HG02852 (cell line): ENCODE results near the gene ZNF200.
"Not testable (repeated sequence)": the region's sequence is repeated elsewhere in the genome, so short reads cannot be mapped to it uniquely, and the experiment has no call there.

Experiments
- ATAC-seq: cut with Tn5 transposase; IDR thresholded peaks from one replicate; pipeline ENCODE4 v1.9.1; 2021; ENCODE audit warnings: mild to moderate bottlenecking, moderate library complexity; ENCODE audit not compliant: unreplicated experiment

The ZNF200 gene, protein sequence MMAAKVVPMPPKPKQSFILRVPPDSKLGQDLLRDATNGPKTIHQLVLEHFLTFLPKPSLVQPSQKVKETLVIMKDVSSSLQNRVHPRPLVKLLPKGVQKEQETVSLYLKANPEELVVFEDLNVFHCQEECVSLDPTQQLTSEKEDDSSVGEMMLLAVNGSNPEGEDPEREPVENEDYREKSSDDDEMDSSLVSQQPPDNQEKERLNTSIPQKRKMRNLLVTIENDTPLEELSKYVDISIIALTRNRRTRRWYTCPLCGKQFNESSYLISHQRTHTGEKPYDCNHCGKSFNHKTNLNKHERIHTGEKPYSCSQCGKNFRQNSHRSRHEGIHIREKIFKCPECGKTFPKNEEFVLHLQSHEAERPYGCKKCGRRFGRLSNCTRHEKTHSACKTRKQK

DNA sequence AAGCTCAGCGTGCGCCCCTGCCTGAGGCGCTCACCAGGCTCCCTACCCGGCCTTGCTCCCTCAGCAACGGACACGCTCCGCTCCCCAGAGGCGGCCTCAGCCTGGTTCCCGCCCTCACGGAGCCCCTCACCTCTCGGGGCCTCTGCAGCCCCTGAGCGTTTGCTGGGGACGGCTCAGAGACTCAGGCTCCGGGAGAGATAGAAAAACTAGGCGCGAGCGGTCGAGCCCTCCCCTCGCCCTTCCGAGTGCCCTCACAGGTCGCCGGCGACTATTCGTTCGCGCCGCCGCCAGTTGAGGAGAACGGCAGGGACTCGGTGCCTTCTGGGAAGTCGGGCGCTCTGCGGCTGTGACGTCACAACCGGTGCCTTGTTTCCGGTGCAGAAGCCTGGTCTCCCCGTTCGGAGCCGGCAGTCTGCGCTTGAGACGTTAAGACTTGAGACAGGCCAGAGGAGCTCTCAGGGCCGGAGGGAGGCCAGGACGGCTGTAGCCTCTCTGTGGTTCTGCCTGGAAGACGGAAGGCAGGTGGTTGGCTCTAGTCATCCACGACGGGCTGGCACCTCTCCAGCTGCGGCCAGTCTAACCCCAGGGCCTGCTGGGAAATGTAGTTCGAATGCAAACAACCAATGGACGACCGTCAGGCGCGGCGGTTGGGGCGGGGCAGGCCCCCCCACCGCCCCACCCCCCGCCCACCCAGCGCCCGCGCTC lies at the start of gene ZNF200:
ZNF200 (minus strand) TSS at position 302 of the 705 bp plus-strand sequence. CDS start 1,403 bp downstream, outside the sequence.
- ATAC-seq: peak; percentile 93

GRCh38 chr16:3283543-3284447 lies 48.8 kb upstream of the ZNF200 start:
- no peak for ATAC-seq

- peak; percentile 80 for ATAC-seq
These were observed 48.0 kb upstream of the ZNF200 start, which contains the start of gene ZNF263 for GRCh38 chr16:3282730-3283542. ZNF263 (plus strand) TSS chr16:3283491; CDS start chr16:3283819, 328 bp downstream.

- ATAC-seq: peak; percentile 23
These were observed 47.3 kb upstream of the ZNF200 start for GRCh38 chr16:3282103-3282729.

GRCh38 chr16:3281222-3281820 lies 46.4 kb upstream of the ZNF200 start:
- no peak for ATAC-seq

- no peak for ATAC-seq
These were observed 41.7 kb upstream of the ZNF200 start for GRCh38 chr16:3276679-3277078.

GRCh38 chr16:3274947-3275346 lies 40.0 kb upstream of the ZNF200 start:
- ATAC-seq: no peak

- ATAC-seq: no peak
These were observed 39.5 kb upstream of the ZNF200 start for GRCh38 chr16:3274490-3274889.

DNA sequence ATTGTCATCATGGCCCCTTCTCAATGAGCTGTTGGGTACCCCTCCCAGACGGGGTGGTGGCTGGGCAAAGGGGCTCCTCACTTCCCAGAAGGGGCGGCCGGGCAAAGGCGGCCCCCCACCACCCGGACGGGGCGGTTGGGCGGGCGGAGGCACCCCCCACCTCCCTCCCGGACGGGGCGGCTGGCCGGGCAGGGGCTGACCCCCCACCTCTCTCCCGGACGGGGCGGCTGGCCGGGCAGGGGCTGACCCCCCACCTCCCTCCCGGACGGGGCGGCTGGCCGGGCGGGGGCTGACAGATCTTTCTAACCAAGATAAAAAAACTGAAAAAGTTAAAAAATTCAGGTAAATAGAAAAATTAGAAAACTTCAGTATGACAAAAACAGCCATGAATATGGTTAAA lies 36.3 kb upstream of the ZNF200 start:
- ATAC-seq: not testable (repeated sequence)

- ATAC-seq: not testable (repeated sequence)
These were observed 35.8 kb upstream of the ZNF200 start for GRCh38 chr16:3270718-3271117.

GRCh38 chr16:3268294-3268693 lies 33.3 kb upstream of the ZNF200 start:
- ATAC-seq: no peak

DNA sequence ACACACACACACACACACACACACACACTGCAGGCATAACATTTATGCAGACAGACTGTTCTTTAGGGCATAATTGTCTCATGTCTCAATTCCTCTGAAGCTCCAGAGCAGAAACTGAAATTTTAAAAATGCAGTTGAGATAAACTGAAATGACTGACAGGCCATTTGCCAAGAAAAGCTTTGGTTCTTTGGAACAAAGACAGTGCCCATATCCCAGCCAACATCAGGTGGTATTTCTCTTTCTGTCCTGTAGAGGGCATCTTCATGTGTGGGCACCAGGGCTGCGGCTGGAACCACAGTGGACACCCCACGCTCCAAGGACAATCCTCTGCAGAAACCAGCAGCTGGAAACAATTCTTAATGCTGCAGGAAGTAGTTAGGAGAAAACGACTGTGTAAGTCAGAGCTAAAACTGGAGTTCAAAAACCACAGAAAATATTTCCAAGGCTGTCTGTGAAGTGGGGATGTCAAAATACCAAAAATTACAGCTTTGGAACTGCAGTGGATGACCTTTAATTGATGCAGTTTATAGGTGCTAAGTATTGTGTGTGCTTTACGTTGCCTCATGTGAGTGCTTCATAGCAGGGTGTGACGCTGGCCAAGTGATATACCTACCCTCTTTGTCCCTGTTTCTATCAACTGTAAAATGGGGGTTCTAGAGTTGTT lies 32.0 kb upstream of the ZNF200 start:
- no peak for ATAC-seq

DNA sequence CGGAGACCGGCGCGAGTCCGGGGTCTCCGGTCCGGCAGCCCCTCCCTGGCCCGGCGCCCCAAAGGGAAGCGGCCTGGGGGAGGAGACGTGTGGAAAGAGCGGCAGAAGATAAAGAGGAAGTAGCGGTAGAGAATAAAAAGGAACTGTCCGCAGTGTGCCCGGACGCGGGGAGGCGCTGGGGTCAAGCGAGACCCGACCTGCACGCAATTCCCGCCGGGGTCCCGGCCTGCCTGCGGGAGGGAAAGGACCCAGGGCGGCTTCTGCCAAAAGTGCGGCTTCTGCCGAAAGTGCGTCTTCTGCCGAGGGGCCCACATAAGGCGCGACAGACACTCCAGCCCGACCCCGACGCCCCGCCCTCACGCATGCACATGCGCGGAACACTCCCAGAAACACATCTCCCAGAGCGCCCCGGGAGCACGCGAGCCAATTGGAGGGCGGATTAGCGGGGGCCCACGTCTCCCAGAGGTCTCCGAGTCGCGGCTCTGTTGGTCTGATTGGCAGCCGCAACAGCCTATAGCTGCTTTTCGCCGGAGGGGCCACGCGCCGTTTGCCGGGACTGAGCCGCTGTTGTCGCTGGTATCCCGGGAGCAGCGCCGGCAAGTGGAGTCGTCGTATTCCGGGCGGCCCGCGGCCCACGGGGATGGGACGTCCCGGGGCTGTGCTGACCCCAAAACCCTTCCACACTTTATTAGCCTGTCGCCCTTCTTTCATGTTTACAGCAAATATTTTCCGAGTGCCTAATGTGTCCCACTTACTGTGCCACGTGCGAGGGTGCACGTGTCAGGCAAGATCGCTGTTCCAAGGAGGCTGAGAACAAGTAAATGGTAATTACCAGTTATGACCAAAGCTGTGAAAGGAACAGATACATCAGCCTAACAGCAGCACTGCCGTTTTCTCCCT lies 29.4 kb upstream of the ZNF200 start:
- ATAC-seq: peak; percentile 83

GRCh38 chr16:3262517-3262916 lies 27.6 kb upstream of the ZNF200 start:
- no peak for ATAC-seq

DNA sequence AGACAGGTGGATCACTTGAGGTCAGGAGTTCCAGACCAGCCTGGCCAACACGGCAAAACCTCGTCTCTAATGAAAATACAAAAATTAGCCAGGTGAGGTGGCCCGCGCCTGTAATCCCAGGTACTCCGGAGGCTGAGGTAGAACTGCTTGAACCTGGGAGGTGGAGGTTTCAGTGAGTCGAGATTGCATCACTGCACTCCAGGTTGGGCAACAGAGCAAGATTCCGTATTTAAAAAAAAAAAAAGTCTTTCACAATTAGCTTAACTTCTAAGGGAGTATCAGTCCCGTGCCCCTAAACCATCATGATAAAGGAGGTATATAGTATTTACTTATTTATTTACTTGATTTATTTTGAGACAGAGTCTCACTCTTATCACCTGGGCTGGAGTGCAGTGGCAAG lies 24.9 kb upstream of the ZNF200 start:
- ATAC-seq: no peak

GRCh38 chr16:3256866-3257465 lies 22.0 kb upstream of the ZNF200 start:
- no peak for ATAC-seq

DNA sequence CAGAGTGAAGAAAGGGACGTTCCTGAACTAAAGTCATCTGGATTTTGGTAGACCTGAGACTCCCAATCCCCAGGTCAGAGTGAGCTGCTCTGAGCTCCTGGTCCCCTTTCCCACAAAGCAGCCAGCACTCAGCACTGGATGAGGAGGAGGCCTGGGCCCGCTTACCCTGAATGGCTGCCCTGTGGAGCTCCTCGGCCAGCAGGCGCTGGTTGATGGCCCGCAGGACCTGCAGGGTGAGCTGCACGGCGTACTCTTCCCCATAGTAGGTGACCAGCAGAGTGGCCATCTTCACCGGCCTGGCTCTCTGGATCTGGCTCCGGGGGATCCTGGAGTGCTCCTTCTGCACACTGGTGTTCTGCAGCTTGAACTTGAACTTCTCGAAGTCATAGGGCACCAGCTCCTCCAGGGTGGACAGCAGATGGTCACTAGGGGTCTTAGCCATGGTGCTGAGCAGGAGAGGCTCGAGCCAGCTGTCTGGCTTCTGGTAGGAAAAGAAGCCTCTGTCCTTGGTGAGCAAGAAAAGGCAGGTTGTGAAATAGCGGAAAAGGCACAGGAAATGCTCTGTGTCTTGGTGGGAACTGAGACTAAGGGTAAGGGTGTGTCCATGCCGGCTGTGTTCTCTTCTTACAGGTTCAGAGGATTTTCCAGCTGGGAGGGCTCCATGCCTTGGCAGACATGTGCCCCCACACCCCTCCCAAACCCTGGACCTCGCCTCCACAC lies 21.3 kb upstream of the ZNF200 start, which contains the start of gene MEFV:
MEFV (minus strand) TSS at position 488 of the 720 bp plus-strand sequence; CDS start at position 442, 46 bp downstream.
- no peak for ATAC-seq
